ENCODE measurements around the gene IRGC.
"Not testable (repeated sequence)": the region's sequence is repeated elsewhere in the genome, so short reads cannot be mapped to it uniquely, and the experiment has no call there.

IRGC gene

DNA sequence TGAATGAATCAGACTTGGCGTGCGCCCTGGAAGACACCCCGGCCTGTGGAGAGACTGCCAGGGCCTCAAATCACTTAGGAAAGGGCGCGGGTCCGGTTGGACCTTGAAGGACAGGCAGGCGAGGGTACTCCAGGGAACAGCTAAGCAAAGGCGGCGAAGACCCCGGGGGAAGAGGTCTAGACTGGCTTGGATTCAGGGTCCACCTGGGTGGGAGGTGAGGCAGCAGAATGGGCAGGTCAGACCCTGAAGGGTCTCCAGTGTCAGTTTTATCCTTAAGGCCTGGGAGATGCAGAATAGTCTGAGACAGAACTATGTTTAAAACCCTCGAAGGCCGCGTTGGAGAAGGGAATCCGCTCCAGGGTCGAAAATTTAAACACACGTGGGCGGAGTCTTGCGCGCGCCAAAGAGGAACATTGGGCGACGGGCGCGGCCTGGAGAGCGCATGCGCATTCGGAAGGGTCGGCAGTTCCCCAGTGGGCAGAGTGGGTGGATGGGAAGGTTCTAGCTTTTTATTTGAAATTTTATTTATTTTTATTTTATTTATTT, 39.5 kb downstream of the IRGC start:
- peak; percentile 61 for DNase-seq (ENCODE audit: low read depth)

DNA sequence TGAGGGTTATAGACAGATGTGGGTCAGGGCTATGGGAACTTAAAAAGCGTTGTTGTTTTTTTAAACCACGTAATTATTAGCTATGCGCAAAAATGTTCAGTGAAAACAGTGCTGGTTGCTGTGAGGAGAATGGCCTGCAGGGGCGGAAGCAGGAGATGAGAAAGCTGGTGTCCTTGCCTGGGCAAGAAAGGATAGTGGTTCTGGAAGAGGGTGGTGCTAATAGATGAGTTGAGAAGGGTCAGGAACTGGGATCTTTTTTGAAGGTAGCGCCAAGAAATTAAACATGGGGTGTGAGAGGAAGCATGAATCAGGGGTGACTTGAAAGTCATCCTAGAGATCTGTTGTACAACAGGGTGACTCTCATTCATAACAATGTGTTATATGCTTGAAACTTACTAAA, 43.6 kb downstream of the IRGC start:
- DNase-seq (ENCODE audit: low read depth), result no peak

DNA sequence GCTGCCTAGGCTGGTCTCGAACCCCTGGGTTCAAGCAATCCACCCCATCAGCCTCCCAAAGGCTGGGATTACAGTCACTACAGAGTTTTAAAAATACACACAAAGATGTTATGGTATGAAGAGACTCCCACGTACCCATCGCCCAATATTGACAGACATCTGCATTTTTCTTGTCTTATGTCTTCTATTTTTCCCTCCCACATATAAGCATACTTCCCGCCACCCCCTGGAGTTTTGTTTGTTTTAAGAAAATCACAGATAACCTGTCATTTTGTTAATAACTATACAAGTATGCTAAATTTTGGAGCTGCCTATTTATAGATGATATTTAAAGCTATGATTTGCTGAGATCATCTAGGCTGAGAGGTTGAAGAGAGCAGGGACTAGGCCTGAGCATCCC, 45.1 kb downstream of the IRGC start:
- DNase-seq (ENCODE audit: low read depth), result no peak

DNA sequence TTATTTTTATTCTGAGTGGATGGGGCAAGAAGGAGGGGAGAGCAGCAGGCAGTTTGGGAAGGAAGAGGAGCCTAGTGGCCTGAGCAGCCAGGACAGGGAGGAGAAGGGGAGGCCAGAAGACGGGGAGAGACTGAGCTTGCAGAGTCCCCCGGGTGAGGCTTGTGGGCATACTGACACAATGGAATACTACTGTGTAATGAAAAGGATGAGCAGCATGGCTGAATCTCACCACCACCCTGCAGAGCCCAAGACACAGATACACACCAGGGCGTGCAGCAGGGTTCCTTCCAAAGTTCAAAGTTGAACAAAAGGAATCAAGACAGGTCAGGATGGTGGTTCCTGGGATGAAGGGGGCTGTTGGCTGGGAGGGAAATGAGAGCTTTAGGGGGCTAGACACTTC, 46.9 kb downstream of the IRGC start:
- DNase-seq (ENCODE audit: low read depth), result no peak

DNA sequence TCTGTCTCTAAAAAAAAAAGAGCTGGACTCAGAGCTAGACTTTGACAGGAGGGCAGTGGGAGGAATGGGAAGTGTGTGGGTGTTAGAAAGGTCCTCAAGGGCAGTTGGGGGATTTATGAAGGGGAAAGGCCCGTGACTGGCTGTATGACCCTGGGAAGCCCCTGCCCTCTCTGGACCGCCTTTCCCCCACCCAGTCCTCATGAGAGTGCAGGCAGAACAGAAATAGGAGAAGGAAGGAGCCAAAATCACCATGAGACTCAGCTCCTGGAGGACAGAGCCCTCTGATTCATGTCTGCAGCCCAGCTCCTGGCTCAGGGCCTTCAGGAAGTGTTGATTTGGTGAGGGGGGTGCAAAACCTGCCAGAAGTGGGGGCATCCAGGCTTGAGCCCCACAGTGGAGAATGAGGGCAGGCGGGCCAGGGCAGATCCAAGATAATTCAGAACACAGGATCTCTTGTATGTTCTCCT, 47.6 kb downstream of the IRGC start:
- DNase-seq (ENCODE audit: low read depth), result no peak

DNA sequence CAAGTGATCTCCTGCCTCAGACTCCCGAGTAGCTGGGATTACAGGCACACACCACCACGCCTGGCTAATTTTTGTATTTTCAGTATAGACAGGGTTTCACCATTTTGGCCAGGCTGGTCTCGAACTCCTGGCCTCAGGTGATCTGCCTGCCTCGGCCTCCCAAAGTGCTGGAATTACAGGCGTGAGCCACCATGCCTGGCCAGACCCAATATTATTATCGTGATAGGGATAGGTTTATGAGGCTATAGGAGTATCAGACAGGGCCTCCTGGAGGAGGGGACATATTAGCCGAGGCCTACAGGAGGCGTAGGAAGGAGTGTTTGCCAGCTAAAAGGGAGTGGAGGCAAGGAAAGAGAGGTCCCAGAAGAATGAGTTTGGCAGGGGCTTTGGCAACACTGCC, 48.8 kb downstream of the IRGC start:
- not testable (repeated sequence) for DNase-seq (ENCODE audit: low read depth)

DNA sequence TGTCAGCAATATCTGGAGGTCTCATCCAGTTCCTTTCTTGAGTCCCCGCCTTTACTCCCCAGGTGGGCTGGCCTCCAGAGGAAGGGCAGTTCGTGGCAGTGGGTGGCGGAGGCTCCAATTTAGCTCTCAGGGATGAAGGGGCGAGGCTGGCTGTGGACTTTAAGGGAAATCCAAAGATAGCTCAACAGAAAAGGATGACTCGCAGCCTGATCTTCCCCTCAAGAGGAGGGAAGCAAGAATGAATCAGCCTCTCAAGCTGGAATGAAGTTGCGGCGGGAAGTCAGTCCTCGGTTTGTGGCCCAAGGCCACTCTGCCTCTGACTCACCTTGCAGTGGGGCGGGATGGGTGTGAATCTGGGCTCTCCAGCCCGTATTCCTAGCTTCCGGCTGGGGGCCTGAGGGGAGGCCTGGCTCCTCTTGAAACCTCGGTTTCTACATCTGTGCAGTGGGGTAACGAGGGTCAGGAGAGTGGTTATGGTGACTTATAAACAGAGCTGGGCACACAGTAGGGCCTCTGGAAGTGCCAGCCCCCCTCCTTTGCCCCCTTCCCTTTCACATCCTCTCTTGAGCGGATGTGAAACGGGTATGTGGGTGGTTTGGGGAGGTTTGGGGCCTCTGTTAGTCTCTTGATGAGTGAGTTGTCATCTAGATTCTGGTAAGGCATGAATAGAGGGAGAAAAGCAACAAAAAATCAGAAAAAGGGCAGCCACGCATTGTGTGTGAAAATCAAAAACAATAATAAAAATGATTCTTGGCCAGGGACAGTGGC, 49.4 kb downstream of the IRGC start:
- DNase-seq (ENCODE audit: low read depth), result peak; percentile 56

DNA sequence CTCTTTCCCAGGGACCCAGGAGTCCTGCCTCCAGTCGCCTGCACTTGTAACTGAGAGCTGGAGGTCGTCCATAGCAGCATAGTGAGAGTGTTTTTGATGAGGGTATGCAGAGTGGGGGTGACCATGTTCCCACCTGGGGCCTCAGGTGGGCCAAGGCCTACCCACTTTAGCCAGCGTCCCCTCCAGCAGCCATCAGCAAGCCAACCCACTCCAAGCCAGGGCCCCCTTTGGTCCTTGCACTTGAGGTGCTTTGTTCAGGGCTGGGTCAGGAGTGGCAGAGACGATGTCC, 50.8 kb downstream of the IRGC start:
- no peak for DNase-seq (ENCODE audit: low read depth)

DNA sequence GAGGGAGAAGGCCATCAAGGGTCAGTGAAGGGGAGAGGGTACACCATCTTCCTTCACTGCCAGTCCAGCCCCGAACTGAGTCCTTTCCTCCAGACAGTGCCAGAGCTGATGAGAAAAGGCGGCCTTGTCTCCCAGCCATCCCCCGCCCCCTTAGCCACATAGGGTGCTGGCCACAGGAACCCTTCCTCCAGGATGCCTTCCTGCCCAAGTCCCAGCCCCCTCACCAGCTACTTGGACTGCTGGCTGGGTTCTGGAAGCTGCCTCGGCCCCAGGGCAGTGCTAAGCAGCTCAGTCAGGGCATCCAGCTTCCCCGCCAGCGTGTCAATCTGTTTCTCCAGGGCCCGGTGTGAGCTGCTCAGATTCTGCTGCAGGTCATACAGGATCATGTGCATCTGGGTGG, 51.4 kb downstream of the IRGC start:
- DNase-seq (ENCODE audit: low read depth), result no peak

DNA sequence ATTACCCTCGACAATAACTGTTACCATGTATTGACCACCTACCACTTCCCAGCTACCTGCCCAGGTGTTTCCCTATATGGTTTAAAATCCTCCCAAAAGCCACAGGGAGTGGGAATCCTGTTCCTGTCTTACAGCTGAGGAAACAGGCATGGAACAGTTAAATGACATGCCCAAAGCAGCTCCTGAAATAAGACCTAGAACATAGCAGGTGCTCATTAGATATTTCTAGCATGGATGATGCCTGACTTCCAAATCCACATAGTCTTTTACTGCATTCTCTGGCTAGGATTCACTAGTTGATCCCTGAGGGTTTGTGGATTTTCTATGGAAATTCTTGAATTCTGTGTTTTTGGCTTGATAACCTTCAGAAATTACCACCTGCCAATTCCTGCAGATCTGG, 51.9 kb downstream of the IRGC start:
- DNase-seq (ENCODE audit: low read depth), result no peak

DNA sequence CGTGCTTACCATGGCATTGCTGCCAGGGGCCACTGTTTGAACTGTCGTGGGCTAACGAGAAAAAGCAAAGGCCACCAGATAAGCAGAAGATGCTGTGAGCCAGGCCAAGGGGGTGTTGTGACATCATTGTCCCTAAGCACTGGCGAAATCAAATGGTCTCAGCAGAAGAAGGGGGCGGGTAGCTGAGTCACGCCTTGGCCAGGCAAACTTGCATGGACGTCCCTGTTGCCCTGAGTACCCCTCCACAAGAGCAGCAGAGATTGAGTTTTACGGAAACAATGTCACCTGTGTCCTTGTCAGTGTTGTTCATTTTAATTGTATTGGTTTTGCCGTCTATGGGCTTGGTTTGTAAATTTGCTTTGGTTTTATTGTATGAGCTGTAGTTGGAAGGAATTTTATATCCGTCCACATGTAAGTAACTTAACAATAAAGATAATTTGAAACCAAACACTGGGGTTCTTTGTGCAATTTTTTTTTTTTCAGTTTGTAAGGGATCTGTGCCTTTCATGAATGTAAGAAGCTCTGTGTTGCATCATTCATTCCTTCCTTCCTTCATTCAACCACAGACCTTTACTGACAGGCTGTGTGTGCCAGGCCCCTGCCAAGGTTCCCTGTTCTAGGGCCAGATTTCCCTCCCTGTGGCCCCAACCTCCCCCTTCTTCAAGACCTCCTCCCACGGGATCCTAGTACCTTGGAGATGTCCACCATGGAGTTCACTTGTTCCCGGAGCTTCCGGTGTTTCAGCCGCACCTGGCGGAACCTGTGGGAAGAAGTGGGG, 52.6 kb downstream of the IRGC start:
- no peak for DNase-seq (ENCODE audit: low read depth)

DNA sequence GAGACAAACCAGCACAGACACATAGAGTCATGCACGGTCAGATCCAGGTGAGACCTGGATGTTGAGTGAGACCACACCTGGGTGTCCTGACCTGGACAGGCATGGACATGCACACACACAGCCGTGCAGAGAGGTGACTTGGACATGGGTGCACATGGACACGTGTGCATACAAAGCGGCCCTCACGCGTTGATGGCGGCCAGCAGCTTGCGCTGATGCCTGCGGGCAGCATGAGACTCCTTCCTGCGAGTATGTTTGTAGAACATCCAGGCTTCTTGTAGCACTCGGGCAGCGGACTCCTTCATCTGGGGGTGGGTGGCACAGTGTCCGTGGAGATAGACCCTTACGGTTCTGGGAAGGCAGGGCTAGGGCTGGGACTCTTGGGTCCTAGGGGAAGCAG, 53.4 kb downstream of the IRGC start:
- DNase-seq (ENCODE audit: low read depth), result no peak

Measured in stimulated activated CD8-positive, alpha-beta memory T cell treated with anti-CD3 and anti-CD28 coated beads, Interleukin-7, amount 100 ng/mL, for 24 hours (primary cell).